Stimulated activated CD4-positive, alpha-beta T cell treated with anti-CD3 and anti-CD28 coated beads, TNF-alpha, amount 100 ng/mL, for 24 hours (primary cell): Measurements from ENCODE around the gene CHMP4A.

Experiments
- DNase-seq, 3 experiments: peaks; one replicate each; pipeline ENCODE4 v3.0.0-alpha.2; 2020; ENCODE audit warnings: low read depth in 3 of 3

CHMP4A gene

DNA sequence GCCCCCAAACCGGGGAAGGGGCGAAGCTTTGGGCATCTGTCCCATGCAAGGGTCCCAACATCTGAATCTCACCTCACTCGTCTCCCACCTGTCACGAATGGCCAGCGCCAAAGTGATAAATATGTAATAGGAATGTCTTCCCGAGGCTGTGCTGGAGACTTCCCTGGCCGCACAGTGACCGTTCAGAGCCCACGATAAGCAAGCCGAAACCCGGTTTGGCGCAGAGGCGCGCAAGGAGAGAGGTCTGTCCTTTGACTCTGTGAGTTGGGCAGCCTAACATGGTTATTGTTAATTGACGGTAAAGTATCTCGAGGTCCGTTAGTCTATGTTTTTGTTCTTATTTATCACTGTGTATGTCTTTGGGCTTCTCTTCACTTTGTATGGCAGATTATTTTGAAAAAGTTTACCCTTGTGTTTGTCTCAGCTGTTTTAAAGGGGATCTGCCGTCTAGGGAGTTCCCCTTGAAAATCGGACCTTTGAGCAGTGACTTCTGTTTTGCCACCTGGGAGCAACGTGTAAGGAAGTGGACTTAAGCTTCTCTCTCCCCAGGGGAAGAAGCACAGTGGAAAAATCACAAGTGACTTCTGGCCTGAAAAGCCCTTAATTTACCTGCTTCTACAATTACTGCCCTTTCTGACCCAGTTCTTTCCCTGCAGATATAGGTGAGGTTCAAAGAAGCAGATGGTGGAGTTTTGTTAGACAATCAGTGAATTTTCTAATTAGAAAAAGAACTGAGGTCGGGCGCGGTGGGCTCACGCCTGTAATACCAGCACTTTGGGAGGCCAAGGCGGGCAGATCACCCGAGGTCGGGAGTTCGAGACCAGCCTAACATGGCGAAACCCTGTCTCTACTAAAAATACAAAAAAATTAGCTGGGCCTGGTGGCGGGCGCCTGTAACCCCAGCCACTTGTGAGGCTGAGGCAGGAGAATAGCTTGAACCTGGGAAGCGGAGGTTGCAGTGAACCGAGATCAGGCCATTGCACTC lies 16.9 kb downstream of the CHMP4A start:
- no peak for DNase-seq

- DNase-seq = peak; percentile 70 to 85 (median 76)
Observed at GRCh38 chr14:24195186-24196070, 17.9 kb downstream of the CHMP4A start, which contains the start of gene TM9SF1. TM9SF1 (minus strand) TSS chr14:24195441; CDS start chr14:24195019, 422 bp downstream.

DNA sequence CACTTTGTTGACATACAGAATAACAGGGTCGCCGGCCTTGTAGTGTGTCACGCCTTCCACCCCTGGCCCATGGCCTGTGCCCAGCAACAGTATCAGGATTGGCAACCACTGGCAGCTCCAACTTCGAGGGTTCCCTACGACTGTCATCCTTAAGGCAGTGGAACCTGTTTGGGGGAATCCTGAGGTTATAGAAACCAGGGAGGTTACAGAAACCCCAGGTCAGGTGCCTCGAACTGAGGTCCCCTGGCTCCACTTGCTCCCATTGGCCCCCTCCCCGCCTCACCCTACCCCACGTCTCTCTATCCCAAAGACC lies 18.5 kb downstream of the CHMP4A start:
- no peak for DNase-seq

- DNase-seq = no peak
Observed at GRCh38 chr14:24194186-24194872, 19.0 kb downstream of the CHMP4A start.

GRCh38 chr14:24192933-24193332 lies 20.4 kb downstream of the CHMP4A start:
- no peak for DNase-seq

DNA sequence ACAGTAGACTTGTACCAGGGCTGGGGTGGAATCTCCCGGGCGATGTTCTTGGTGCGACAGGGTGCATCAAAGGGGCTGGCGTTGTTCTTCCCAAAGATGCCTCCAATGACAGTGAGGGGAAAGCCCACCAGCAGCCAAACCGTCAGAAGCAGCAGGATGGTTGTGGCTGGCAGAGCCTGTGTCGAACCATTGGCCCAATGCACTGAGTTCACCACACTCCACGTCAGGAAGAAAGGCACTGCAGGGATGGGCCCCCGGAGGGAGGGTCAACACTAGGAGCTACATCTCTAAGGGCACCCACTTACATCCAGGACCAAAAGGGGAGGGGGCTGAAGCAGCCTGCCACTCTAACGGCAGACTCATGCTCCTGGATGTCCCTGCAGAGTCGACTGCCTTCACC lies 22.9 kb downstream of the CHMP4A start:
- DNase-seq = no peak

- DNase-seq = no peak
Observed at GRCh38 chr14:24189460-24189859, 23.8 kb downstream of the CHMP4A start.

- no peak for DNase-seq
Observed at GRCh38 chr14:24189059-24189375, 24.3 kb downstream of the CHMP4A start.

- peak; percentile 90 to 95 (median 94) for DNase-seq
Observed at GRCh38 chr14:24188251-24189058, 24.8 kb downstream of the CHMP4A start, which contains the start of gene IPO4. IPO4 (minus strand) TSS chr14:24188816; CDS start chr14:24188787, 29 bp downstream.

GRCh38 chr14:24187539-24187915 lies 25.8 kb downstream of the CHMP4A start:
- no peak for DNase-seq

DNA sequence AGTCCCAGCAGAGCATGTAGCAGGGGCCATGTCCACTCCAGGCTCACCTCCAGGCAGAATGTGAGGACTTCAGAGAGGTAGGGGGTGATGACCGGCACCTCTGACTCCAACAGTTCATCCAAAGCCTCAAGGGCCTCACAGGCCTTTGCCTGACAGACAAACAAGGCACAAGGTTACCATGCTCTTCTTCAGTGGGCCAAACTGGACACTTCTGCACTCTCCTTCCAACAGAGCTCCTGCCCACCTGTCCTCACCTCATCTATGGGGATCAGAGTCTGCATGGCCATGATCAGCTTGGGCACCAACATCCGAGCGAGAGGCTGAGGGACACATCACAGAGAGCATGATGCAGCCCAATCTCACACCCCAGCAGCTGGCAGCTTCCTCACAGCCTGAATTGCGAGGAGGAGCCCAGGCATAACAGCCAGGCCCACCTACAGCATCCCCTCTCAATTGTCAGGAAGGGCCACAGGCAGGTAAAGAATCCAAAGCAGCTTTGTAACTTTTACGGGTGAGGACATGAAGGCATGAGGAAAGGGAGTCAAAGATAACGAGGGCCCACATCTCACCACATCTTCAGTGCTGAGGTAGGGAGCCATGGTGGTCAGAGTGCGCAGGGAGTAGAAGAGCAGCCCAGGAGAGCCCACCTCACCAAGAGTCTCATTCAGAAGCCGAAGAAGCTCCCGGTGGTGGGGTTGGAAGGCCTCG lies 26.3 kb downstream of the CHMP4A start:
- DNase-seq = no peak

GRCh38 chr14:24185741-24186140 lies 27.5 kb downstream of the CHMP4A start:
- DNase-seq = no peak

GRCh38 chr14:24185026-24185425 lies 28.3 kb downstream of the CHMP4A start:
- no peak for DNase-seq

- DNase-seq = no peak
Observed at GRCh38 chr14:24184104-24184970, 29.0 kb downstream of the CHMP4A start.

GRCh38 chr14:24183014-24183481 lies 30.2 kb downstream of the CHMP4A start:
- DNase-seq = no peak

DNA sequence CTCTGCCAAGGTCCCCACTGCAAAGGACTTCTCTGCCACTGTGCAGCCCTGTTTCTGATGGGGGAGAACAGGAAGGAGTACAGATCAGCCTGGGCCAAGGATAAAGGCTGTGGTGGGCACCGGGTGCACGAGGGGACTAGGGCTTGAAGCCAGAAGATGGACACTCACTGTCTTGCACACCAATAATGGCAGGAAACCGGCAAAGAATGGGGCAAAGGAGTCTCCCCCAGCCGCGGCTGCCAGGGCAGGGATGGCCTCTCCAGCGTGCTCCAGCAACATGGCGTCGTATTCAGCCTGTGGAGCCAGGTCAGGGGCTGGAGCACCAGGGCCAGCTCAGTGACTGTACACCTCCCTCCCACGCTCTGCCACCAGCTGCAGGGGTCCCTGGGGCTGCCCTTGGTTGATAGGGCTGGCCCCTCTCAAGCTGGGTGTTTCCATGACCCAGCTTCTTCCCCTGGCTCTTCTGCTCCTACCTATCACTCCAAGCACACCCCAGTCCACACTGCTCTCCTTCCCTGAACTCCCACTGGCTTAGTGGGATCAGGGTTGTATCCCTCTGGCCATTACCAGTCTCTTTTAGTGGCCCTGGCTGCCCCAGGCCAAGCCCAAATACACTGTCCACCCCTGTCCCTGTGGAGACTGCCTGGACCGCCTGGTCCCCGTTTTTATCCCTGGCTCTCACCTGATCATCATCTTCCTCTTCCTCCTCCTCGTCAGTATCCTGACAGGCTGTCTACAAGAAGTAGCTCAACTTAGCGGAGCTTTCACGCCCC lies 31.0 kb downstream of the CHMP4A start:
- no peak for DNase-seq

DNA sequence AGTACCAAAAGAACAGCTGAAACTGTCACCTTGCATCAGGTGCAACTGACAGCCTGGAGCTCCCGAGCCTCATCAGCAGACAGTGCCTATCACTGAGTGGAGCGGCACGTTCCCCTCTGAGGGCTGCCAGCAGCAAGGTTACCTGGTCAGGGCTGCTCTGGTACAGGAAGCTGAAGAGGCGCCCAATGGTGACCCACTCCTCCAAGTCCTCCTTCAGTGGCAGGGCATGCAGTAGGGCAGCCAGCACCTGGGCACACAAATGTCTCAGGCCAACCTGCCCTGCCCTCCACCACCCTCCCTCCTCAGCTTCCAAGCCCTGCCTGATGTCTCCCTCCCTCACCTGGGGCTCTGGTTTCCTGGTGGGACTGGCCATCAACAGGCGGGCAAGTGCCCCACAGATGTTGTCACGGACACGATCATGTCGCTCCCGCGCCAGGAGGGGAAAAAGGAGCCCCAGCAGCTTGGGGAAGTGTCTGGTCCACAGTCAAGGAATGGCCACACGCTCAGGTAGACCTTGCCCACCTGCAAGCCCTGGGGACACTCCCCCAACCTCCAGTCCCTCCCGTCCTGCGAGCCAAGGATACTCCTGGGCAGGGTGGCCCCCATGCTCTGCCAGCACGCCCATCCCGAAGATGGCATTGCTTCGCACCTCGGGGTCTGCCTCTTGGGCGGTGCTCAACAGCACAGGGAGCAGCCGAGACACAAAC lies 31.8 kb downstream of the CHMP4A start:
- no peak for DNase-seq
